ENCODE data around the gene KRT6C. TPM values are rescaled to one million over a fixed set of nuclear protein-coding genes. Genes with fewer than 3 reads are reported as not detected.
"Not testable (repeated sequence)": the region's sequence is repeated elsewhere in the genome, so short reads cannot be mapped to it uniquely, and the experiment has no call there.

KRT6C gene
- total and polyA plus RNA-seq, 10 donors, result 0.03 to 0.07 (median 0.06) TPM; not detected in 7

- intact Hi-C loops (cut with DNase I; ENCODE audit: low total_unique reads), result no loop called here
- 18 to 46% (median 37%) methylated on average over 3 of the region's 3 CpGs for WGBS, 5 donors
These were observed 25.4 kb downstream of the KRT6C start for GRCh38 chr12:52448228-52448627.

GRCh38 chr12:52447196-52447595 lies 26.4 kb downstream of the KRT6C start:
- peaks cover 0 to 31% (median 0%) of the 10 kb centered on the region in 7 donors for H3K27me3 ChIP-seq (replicated peaks in 1 of 7)
- DNase-seq; H3K4me3 ChIP-seq; H3K9me3 ChIP-seq; H3K36me3 ChIP-seq; intact Hi-C loops (cut with DNase I; ENCODE audit: low total_unique reads); H3K4me1 ChIP-seq; H3K27ac ChIP-seq: not testable (repeated sequence)
- 90 to 96% (median 93%) methylated on average over 10 to 11 of the region's 11 CpGs for WGBS, 5 donors

More at GRCh38 chr12:52448228-52448627, 25.4 kb downstream of the KRT6C start:
- Histone ChIP-seq H3K27me3 (replicated peaks in 1 of 7) (peaks cover 0 to 22% (median 0%) of the 10 kb centered on the region in 7 donors), H3K4me3 (no peak overlapping the region), H3K36me3 (no peaks in the 10 kb centered on the region), H3K4me1 (no peaks in the 10 kb centered on the region), H3K27ac (no peak overlapping the region), H3K9me3 (no peaks in the 10 kb centered on the region)
- no peak for TF ChIP-seq POLR2A (IDR thresholded peaks at IDR 0.05)
- no peak for TF ChIP-seq POLR2AphosphoS5 (IDR thresholded peaks at IDR 0.05)
- no peak for DNase-seq

DNA sequence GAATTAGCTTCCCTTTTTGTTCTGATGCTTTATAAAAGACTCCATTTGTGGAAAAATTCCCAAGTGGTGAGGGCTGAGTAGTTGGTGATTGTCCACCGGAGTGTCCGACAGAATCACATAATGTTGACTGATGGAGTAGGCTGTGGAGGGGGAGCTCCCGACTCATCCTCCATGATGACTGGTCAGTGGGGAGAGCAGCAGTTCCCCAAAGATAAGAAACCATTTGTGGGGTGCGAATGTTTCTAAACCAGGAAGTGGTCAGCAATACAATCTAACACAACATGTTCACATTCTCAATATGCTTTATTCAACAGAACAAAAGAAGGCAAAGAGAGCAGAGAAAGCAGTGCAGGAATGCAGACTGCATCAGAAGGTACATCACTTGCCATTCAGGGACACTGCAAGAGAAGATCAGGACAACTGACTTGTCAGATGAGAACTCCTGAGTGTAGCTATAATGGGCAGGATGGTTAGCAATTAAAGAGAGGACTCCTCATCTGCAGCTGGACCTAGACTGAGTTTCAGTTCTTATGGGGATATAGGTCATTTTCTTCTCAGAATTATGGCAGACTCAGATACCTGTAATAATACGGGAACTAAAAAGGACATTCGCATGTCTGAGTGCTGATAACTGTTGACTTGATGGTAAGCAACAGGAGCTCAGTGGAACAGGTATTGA lies 27.1 kb downstream of the KRT6C start:
- intact Hi-C loops (cut with DNase I; ENCODE audit: low total_unique reads), result no loop called here
- no peaks in the 10 kb centered on the region for H3K36me3 ChIP-seq
- no peaks in the 10 kb centered on the region for H3K4me1 ChIP-seq
- TF ChIP-seq POLR2A (IDR thresholded peaks at IDR 0.05) (no peak), POLR2AphosphoS5 (IDR thresholded peaks at IDR 0.05) (no peak)
- TF ChIP-seq, protein P1, sequence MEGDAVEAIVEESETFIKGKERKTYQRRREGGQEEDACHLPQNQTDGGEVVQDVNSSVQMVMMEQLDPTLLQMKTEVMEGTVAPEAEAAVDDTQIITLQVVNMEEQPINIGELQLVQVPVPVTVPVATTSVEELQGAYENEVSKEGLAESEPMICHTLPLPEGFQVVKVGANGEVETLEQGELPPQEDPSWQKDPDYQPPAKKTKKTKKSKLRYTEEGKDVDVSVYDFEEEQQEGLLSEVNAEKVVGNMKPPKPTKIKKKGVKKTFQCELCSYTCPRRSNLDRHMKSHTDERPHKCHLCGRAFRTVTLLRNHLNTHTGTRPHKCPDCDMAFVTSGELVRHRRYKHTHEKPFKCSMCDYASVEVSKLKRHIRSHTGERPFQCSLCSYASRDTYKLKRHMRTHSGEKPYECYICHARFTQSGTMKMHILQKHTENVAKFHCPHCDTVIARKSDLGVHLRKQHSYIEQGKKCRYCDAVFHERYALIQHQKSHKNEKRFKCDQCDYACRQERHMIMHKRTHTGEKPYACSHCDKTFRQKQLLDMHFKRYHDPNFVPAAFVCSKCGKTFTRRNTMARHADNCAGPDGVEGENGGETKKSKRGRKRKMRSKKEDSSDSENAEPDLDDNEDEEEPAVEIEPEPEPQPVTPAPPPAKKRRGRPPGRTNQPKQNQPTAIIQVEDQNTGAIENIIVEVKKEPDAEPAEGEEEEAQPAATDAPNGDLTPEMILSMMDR (IDR thresholded peaks at IDR 0.05 in 8 of 11, conservative IDR thresholded peaks at IDR 0.05 in 3 of 11), result no peak
- no peak for DNase-seq
- peaks cover 0 to 38% (median 0%) of the 10 kb centered on the region in 7 donors for H3K27me3 ChIP-seq (replicated peaks in 1 of 7)
- no peak overlapping the region for H3K4me3 ChIP-seq
- no peaks in the 10 kb centered on the region for H3K9me3 ChIP-seq
- 62 to 70% (median 64%) methylated on average over 6 of the region's 6 CpGs for WGBS, 5 donors
- no peak overlapping the region for H3K27ac ChIP-seq

DNA sequence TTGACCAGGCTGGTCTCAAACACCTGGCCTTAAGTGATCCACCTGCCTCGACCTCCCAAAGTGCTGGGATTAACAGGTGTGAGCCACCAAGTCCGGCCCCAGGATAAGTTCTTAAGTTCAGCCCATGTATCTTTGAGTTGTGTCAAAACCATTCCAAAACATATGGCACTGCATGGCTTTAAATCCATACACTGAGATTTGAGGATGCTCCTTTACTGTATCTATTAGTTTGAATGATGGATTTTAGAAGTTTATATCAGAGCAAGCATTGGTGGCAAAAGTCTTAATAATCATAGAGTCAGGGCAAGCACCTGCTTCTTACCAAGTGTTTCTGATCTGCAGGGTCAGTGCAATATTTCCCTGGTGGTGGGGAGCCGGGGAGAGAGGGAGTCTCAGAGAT lies 27.7 kb downstream of the KRT6C start:
- H3K36me3 ChIP-seq, result no peaks in the 10 kb centered on the region
- intact Hi-C loops (cut with DNase I; ENCODE audit: low total_unique reads), result no loop called here
- no peak overlapping the region for H3K4me3 ChIP-seq
- no peaks in the 10 kb centered on the region for H3K9me3 ChIP-seq
- H3K27me3 ChIP-seq (replicated peaks in 1 of 7), result peaks cover 0 to 43% (median 0%) of the 10 kb centered on the region in 7 donors
- no peak for TF ChIP-seq POLR2A (IDR thresholded peaks at IDR 0.05)
- no peak for TF ChIP-seq POLR2AphosphoS5 (IDR thresholded peaks at IDR 0.05)
- TF ChIP-seq, protein P1 (IDR thresholded peaks at IDR 0.05 in 8 of 11, conservative IDR thresholded peaks at IDR 0.05 in 3 of 11), result no peak
- no peak for DNase-seq
- no peak overlapping the region for H3K27ac ChIP-seq
- WGBS, 5 donors, result 44 to 67% (median 61%) methylated on average over 3 of the region's 3 CpGs
- H3K4me1 ChIP-seq, result no peaks in the 10 kb centered on the region

- intact Hi-C loops (cut with DNase I; ENCODE audit: low total_unique reads), result no loop called here
- 71 to 79% (median 78%) methylated on average over 10 of the region's 10 CpGs for WGBS, 5 donors
These were observed 28.7 kb downstream of the KRT6C start for GRCh38 chr12:52444647-52445595.

More at GRCh38 chr12:52444647-52445595, 28.7 kb downstream of the KRT6C start:
- H3K27me3 ChIP-seq (replicated peaks in 1 of 7), result peaks cover 0 to 48% (median 0%) of the 10 kb centered on the region in 7 donors
- DNase-seq, result no peak
- TF ChIP-seq POLR2AphosphoS5 (IDR thresholded peaks at IDR 0.05), result no peak
- H3K36me3 ChIP-seq, result no peaks in the 10 kb centered on the region
- no peaks in the 10 kb centered on the region for H3K4me1 ChIP-seq
- H3K9me3 ChIP-seq, result no peaks in the 10 kb centered on the region
- H3K27ac ChIP-seq, result no peak overlapping the region
- no peak overlapping the region for H3K4me3 ChIP-seq
